Heart right ventricle (tissue), 16 donors: Measurements from ENCODE around the gene SLC4A5. TPM values are rescaled to one million over a fixed set of nuclear protein-coding genes. Genes with fewer than 3 reads are reported as not detected.

Source experiments
- ATAC-seq, 8 donors: fragments of 200-7000 bp; cut with Tn5 transposase; one replicate each; pipeline ENCODE4 v1.9.1; 2020; ENCODE audit warnings: mild to moderate bottlenecking in 8 of 8, moderate library complexity in 8 of 8, moderate number of reproducible peaks in 1 of 8
- DNase-seq, 2 donors: peaks; one replicate each; pipeline ENCODE4 v3.0.0-alpha.2; 2020
- H3K27ac ChIP-seq, 10 donors: fragments of 200-600 bp; sonication (generic) in 2 of 10; one replicate each; pipeline versions ENCODE4 v1.5.0 to v1.8.0; 2020 to 2022; ENCODE audit warnings: mild to moderate bottlenecking in 3 of 10
- H3K27me3 ChIP-seq, 7 donors: fragments of 200-600 bp; one replicate each; pipeline ENCODE4 v1.8.0; 2021 to 2022; ENCODE audit warnings: mild to moderate bottlenecking in 2 of 7
- H3K36me3 ChIP-seq, 9 donors: fragments of 200-600 bp; sonication (generic) in 1 of 9; one replicate each; pipeline versions ENCODE4 v1.5.0 to v1.8.0; 2020 to 2022; ENCODE audit warnings: mild to moderate bottlenecking in 2 of 9
- H3K4me1 ChIP-seq, 9 donors: fragments of 200-600 bp; sonication (generic) in 1 of 9; one replicate each; pipeline versions ENCODE4 v1.5.0 to v1.8.0; 2020 to 2022; ENCODE audit warnings: mild to moderate bottlenecking in 4 of 9
- H3K4me3 ChIP-seq, 10 donors: fragments of 200-600 bp; sonication (generic) in 2 of 10; one replicate each; pipeline versions ENCODE4 v1.5.0 to v1.8.0; 2020 to 2022; ENCODE audit warnings: mild to moderate bottlenecking in 7 of 10, moderate library complexity in 2 of 10
- H3K9me3 ChIP-seq, 11 donors: fragments of 200-600 bp in 10 of 11; sonication (generic) in 2 of 11; one replicate each; pipeline versions ENCODE4 v1.5.0 to v1.8.0; 2013 to 2022; ENCODE audit warnings: mild to moderate bottlenecking in 2 of 11, control low read depth in 1 of 11, moderate library complexity in 1 of 11
- WGBS, 2 donors: extraction: QIAGEN DNeasy Blood & Tissue Kit; methylation state at CpG; one replicate each; pipeline ENCODE4 v1.1.7; 2013; ENCODE audit warnings: inconsistent platforms in 1 of 2; 5-methylcytosine and 5-hydroxymethylcytosine counted together
- intact Hi-C, 10 donors: fragments of 100-400 bp; cut with DNase I; formaldehyde crosslinking; loops; one replicate each; pipeline versions ENCODE4 v1.11.1 to v1.14.2; 2022
- polyA plus RNA-seq, 2 donors: library from polyadenylated mRNA; stranded (reverse); fragments of 200-250 nt; gene quantifications; one replicate each; pipeline ENCODE4 v1.2.3, GENCODE V29; 2013
- total RNA-seq, 10 donors: library from RNA; stranded (reverse); fragmentation: NEBNext Ultra II Directional in 3 of 10; extraction: Animal tissue kit (Norgen Biotek cat#: 25700) in 3 of 10; gene quantifications; one replicate each; pipeline versions ENCODE4 v1.2.1 to v1.2.4, GENCODE V29; 2021 to 2023
- TF ChIP-seq, protein P1 (sequence below), 9 donors: fragments of 200-600 bp; sonication (generic) in 2 of 9; IDR thresholded peaks; one replicate each; pipeline versions ENCODE4 v1.5.0 to v1.8.0; 2021 to 2022; ENCODE audit warnings: antibody characterized with exemption in 9 of 9, mild to moderate bottlenecking in 5 of 9, moderate library complexity in 1 of 9
- donor health status: Arrhythmogenic right ventricular cardiomyopathy.
- donor health status: ischemic (EF 13 %, LVEDD 7.1; RV severe dilation, severe dysfunction).
- donor health status: healthy with polysubstance abuse.
- donor health status: DM: no; HTN: yes; CAD: no.
- donor health status: DM: no; HTN: no; CAD: no.
- donor health status: ischemic (EF 25% LVEDD 6.9; RV normal size, moderate dysfunction).
- donor health status: ischemic (EF 25% LVEDD 5.7; RV mildly dilated, moderate dysfunction).
- donor health status: healthy.
- donor health status: DM: yes; HTN: yes; CAD: no.
- donor health status: Ischemic cardiomyopathy.
- donor health status: ischemic (EF 35%, LVEDD 5.7; RV mildly dilated, moderate dysfunction).
- donor health status: nonischemic (EF 11% LVEDD 7.7; RV severe dilation, severe dysfunction).
- donor health status: DM: yes; HTN: yes; CAD: no.
- donor health status: PGD.
- donor health status: ischemic (EF 29% LVEDD 5.4; RV normal size, mild dysfunction).
- donor health status: nonischemic (EF 23%, LVEDD 6.1; RV moderate dilation, normal function).

Gene SLC4A5
- total and polyA plus RNA-seq, 12 donors, result 0.43 to 4.6 (median 1.9) TPM

DNA sequence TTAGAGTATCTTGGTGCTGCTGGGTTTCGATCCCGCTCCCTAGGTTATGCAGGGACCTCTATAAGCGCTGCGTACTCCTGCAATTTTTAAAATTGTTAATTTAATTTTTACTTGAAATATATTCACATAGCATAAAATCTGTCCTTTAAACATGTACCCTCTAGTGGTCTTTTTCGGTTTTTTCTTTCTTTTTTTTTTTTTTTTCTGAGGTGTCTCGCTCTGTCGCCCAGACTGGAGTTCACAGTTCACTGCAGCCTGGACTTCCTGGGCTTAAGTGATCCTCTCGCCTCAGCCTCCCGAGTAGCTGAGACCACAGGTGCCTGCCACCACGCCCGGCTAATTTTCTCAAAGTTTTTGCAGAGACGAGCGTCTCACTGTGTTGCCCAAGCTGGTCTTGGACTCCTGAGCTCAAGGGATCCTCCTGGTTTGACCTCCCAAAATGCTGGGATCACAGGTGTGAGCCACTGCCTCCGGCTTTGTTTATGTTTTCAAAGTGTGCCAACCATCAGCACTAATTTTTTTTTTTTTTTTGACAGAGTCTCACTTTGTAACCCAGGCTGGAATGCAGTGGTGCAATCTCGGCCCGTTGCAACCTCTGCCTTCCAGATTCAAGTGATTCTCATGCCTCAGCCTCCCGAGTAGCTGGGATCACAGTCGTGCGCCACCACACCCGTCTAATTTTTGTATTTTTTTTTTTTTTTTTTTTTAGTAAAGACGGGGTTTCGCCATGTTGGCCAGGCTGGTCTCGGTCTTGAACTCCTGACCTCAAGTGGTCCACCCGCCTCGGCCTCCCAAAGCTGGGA is 164.0 kb downstream of the SLC4A5 start:
- peak overlapping the region; percentile 75 to 95 (median 88) for H3K4me3 ChIP-seq
- H3K4me1 ChIP-seq, result peaks cover 3 to 69% (median 30%) of the 10 kb centered on the region in 9 donors
- no peaks in the 10 kb centered on the region for H3K9me3 ChIP-seq
- peak overlapping the region in 8 of 10 donors; percentile 91 to 96 (median 94) for H3K27ac ChIP-seq
- no peaks in the 10 kb centered on the region for H3K36me3 ChIP-seq
- peak in 5 of 8 donors; percentile 0 to 4 (median 2) for ATAC-seq
- TF ChIP-seq, protein P1, sequence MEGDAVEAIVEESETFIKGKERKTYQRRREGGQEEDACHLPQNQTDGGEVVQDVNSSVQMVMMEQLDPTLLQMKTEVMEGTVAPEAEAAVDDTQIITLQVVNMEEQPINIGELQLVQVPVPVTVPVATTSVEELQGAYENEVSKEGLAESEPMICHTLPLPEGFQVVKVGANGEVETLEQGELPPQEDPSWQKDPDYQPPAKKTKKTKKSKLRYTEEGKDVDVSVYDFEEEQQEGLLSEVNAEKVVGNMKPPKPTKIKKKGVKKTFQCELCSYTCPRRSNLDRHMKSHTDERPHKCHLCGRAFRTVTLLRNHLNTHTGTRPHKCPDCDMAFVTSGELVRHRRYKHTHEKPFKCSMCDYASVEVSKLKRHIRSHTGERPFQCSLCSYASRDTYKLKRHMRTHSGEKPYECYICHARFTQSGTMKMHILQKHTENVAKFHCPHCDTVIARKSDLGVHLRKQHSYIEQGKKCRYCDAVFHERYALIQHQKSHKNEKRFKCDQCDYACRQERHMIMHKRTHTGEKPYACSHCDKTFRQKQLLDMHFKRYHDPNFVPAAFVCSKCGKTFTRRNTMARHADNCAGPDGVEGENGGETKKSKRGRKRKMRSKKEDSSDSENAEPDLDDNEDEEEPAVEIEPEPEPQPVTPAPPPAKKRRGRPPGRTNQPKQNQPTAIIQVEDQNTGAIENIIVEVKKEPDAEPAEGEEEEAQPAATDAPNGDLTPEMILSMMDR (IDR thresholded peaks at IDR 0.05), result peak in 7 of 9 donors; percentile 21 to 47 (median 34)
- intact Hi-C loops, result loop anchor here in 1 of 10 donors (2.0 kb wide), 1 partner anchor 20 kb away; the partner anchor contains the start of gene MTHFD2
- no peaks in the 10 kb centered on the region for H3K27me3 ChIP-seq
- DNase-seq, result no peak
- WGBS, 2 donors, result 55 to 56% methylated on average over 25 of the region's 25 CpGs

DNA sequence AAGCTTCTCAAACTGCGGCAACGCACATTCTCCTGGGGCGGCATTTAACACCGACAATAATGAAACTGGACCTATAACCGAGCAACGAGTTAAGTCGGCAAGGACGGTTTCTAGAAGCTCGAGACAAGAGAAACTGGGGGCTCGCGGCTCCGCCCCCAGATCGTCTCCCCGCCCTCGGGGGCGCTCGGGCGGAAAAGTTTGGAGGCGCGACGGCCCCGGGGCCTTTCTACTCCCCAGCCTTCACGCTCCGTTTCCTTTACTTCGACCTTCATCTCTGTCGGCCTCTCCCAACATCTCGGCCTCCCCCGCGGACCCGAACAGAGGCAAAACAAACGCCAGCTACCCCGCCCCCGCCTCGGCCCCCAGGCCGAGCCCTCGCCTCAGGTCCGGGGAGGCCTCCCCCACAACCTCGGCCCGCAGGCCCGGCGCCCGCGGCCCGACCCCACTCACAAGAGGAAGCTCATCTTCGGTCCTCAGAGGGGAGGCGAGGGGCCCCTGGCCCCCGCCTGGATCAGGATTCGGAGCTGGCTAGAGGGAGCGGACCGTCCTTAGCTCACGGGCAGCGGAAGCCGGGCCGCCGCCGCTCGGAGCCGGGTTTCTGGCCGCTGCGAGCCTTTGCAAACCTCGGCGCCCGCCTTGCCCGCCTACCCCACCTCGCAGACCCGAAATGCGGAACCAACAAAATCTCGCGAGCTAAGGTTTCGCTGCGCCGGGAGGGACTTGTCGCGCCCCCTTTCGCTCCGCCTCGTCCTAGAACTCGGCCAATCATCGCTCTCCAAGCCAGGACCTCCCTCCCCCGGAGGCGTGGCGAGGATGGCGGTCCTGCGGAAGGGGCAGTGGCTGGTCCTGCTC is 164.8 kb downstream of the SLC4A5 start, which contains the start of gene MOB1A:
Gene MOB1A, minus strand, starts transcription at position 669 of the 852 bp plus-strand sequence. Its CDS starts 205 bp downstream, at position 464.
- H3K4me3 ChIP-seq, result peak within 1 kb of the TSS; percentile 75 to 95 (median 88)
- TF ChIP-seq, protein P1 (IDR thresholded peaks at IDR 0.05), result peak in 1 of 9 donors; percentile 10
- H3K27ac ChIP-seq, result peak within 1 kb of the TSS; percentile 82 to 97 (median 94)
- 0 to 1% methylated on average over 78 to 84 of the region's 84 CpGs for WGBS, 2 donors
- ATAC-seq, result peak; percentile 98 to 100 (median 99)
- intact Hi-C loops, result loop anchor here in 1 of 10 donors (2.0 kb wide), 1 partner anchor 20 kb away; the partner anchor contains the start of gene MTHFD2
- peak; percentile 98 to 99 for DNase-seq
- no peaks in the 10 kb centered on the region for H3K27me3 ChIP-seq
- H3K9me3 ChIP-seq, result no peaks in the 10 kb centered on the region
- peaks cover 3 to 66% (median 33%) of the 10 kb centered on the region in 9 donors for H3K4me1 ChIP-seq
- H3K36me3 ChIP-seq, result no peaks in the 10 kb centered on the region

DNA sequence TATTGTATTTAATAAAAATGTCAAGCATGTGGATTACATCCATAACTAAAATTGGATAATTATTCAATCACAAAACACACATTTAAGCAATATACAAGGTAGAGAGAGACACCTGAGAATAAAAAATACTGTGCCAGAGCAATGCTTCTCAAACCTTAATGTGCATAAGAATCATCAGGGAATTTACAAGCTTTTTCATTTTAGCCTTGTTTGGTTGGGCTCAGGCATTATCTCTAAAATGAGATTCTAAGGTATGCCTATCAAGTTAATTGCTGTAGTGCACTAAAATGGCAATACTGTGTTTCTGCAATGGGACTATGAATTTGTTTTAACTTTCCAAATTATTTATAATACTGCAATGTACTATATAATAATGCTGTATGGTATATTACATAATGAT is 165.5 kb downstream of the SLC4A5 start:
- Histone ChIP-seq H3K36me3 (peaks cover 0 to 2% (median 0%) of the 10 kb centered on the region in 9 donors), H3K4me1 (peaks cover 3 to 67% (median 34%) of the 10 kb centered on the region in 9 donors), H3K4me3 (peak overlapping the region; percentile 75 to 95 (median 88)), H3K9me3 (no peaks in the 10 kb centered on the region), H3K27me3 (no peaks in the 10 kb centered on the region), H3K27ac (peak overlapping the region in 9 of 10 donors; percentile 91 to 97 (median 95))
- DNase-seq (no peak), ATAC-seq (no peak)
- intact Hi-C loops, result loop anchor here in 1 of 10 donors (2.0 kb wide), 1 partner anchor 21 kb away; the partner anchor contains the start of gene MTHFD2
- TF ChIP-seq, protein P1 (IDR thresholded peaks at IDR 0.05), result no peak

DNA sequence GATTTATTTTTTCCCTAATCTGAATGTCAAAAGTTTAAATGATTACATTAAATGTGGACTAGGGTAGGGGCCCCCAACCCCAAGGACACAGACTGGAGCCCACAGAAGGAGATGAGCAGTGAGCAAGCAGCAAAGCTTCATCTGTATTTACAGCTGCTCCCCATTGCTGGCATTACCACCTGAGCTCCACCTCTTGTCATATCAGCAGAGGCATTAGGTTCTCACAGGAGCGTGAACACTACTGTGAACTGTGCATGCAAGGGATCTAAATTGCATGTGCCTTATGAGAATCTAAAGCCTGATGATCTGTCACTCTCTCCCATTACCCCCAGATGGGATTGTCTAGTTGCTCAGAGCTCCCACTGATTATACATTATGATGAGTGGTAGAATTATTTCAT is 168.3 kb downstream of the SLC4A5 start:
- 89 to 100% methylated on average over 1 of the region's 1 CpG for WGBS, 2 donors
- intact Hi-C loops, result no loop called here
- Histone ChIP-seq H3K36me3 (peaks cover 0 to 30% (median 21%) of the 10 kb centered on the region in 9 donors), H3K4me1 (peaks cover 3 to 48% (median 34%) of the 10 kb centered on the region in 9 donors), H3K4me3 (no peak overlapping the region), H3K9me3 (no peaks in the 10 kb centered on the region), H3K27ac (no peak overlapping the region), H3K27me3 (no peaks in the 10 kb centered on the region)
- DNase-seq (no peak), ATAC-seq (no peak)
- TF ChIP-seq, protein P1 (IDR thresholded peaks at IDR 0.05), result no peak
